Astrocyte (in vitro differentiated cells and primary cell): ENCODE results near the gene SCART1. TPM values are rescaled to one million over a fixed set of nuclear protein-coding genes. Genes with fewer than 3 reads are reported as not detected.

Experiments
- DNase-seq: peaks from one replicate; pipeline ENCODE4 v3.0.0-alpha.2; 2010; ENCODE audit warnings: low read depth
- FAIRE-seq: peaks from 2 replicates; lab custom pipeline; 2011; peaks lifted over from hg19 to GRCh38; lab: Jason Lieb, UNC
- H2AFZ ChIP-seq: 2 replicates; pipeline ENCODE4 v1.6.0; 2012; ENCODE audit warnings: low read depth, low read length, inconsistent platforms
- H3K27ac ChIP-seq: 2 replicates; pipeline ENCODE4 v1.5.1; 2011; ENCODE audit warnings: low read depth, low read length, inconsistent platforms
- H3K27me3 ChIP-seq: 2 replicates; pipeline ENCODE4 v1.6.0; 2011; ENCODE audit warnings: low read length, inconsistent platforms; ENCODE audit not compliant: insufficient read depth
- H3K36me3 ChIP-seq: 2 replicates; pipeline ENCODE4 v1.5.1; 2011; ENCODE audit warnings: low read length, inconsistent platforms; ENCODE audit not compliant: insufficient read depth
- H3K4me1 ChIP-seq: 2 replicates; pipeline ENCODE4 v1.5.1; 2011; ENCODE audit warnings: low read length, inconsistent platforms; ENCODE audit not compliant: insufficient read depth
- H3K4me2 ChIP-seq: 2 replicates; pipeline ENCODE4 v1.6.0; 2012; ENCODE audit warnings: low read length, inconsistent platforms
- H3K4me3 ChIP-seq: 2 replicates; pipeline ENCODE4 v1.5.1; 2011; ENCODE audit warnings: low read depth, mild to moderate bottlenecking, low read length, inconsistent platforms; ENCODE audit not compliant: insufficient read depth
- H3K79me2 ChIP-seq: 2 replicates; pipeline ENCODE4 v1.6.0; 2012; ENCODE audit warnings: mild to moderate bottlenecking, low read length, inconsistent platforms; ENCODE audit not compliant: insufficient read depth
- H3K9ac ChIP-seq: 2 replicates; pipeline ENCODE4 v1.6.0; 2012; ENCODE audit warnings: mild to moderate bottlenecking, low read length, inconsistent platforms
- H3K9me3 ChIP-seq: 2 replicates; pipeline ENCODE4 v1.5.1; 2012; ENCODE audit warnings: low read depth, mild to moderate bottlenecking, low read length, inconsistent platforms; ENCODE audit not compliant: insufficient read depth
- H4K20me1 ChIP-seq: 2 replicates; pipeline ENCODE4 v1.6.0; 2012; ENCODE audit warnings: low read length, inconsistent platforms; ENCODE audit not compliant: insufficient read depth
- H3K27ac Mint-ChIP-seq: one replicate; pipeline ENCODE4 v1.8.0; 2021; ENCODE audit warnings: mild to moderate bottlenecking, mixed read lengths; ENCODE audit not compliant: unreplicated experiment
- H3K27me3 Mint-ChIP-seq: one replicate; pipeline ENCODE4 v1.8.0; 2021; ENCODE audit warnings: low read depth, mixed read lengths; ENCODE audit not compliant: unreplicated experiment
- H3K36me3 Mint-ChIP-seq: one replicate; pipeline ENCODE4 v1.8.0; 2021; ENCODE audit warnings: low read depth, mixed read lengths; ENCODE audit not compliant: unreplicated experiment
- H3K4me1 Mint-ChIP-seq: one replicate; pipeline ENCODE4 v1.8.0; 2021; ENCODE audit warnings: low read depth, mixed read lengths; ENCODE audit not compliant: unreplicated experiment
- H3K4me3 Mint-ChIP-seq: one replicate; pipeline ENCODE4 v1.8.0; 2021; ENCODE audit warnings: mild to moderate bottlenecking, moderate library complexity, mixed read lengths; ENCODE audit not compliant: unreplicated experiment
- H3K9me3 Mint-ChIP-seq: one replicate; pipeline ENCODE4 v1.8.0; 2021; ENCODE audit warnings: mild to moderate bottlenecking, mixed read lengths; ENCODE audit not compliant: unreplicated experiment
- EZH2 ChIP-seq: IDR thresholded peaks from 2 replicates; pipeline ENCODE4 v1.6.1; 2012; ENCODE audit warnings: mild to moderate bottlenecking, low read length, inconsistent platforms; ENCODE audit not compliant: insufficient read depth
- total RNA-seq: library from RNA; stranded (reverse); gene quantifications from 2 replicates; pipeline ENCODE4 v1.2.1, GENCODE V29; 2021
- TF ChIP-seq, protein P1 (sequence below): IDR thresholded peaks from 2 replicates; pipeline ENCODE4 v1.5.1; 2011; ENCODE audit warnings: low read depth, mild to moderate bottlenecking, inconsistent platforms, low read length, moderate library complexity; ENCODE audit not compliant: insufficient read depth

The SCART1 gene
- total RNA-seq, 1 donor from 2014 or later: 0.50 TPM

DNA sequence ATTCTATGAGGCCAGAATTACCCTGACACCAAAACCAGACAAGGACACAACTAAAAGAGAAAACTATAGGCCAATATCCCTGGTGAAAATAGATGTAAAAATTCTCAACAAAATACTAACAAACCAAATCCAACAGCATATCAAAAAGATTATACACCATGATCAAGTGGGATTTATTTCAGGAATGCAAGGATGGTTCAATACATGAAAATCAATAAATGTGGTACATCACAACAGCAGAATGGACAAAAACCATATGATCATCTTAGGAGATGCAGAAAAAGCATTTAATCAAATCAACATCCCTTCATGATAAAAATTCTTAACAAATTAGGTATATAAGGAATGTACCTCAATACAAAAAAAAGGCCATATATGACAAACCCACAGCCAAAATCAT is 5.6 kb upstream of the SCART1 start:
- Mint-ChIP-seq H3K4me1 (no peaks in the 10 kb centered on the region), H3K9me3 (peaks cover 32% of the 10 kb centered on the region), H3K36me3 (peaks cover 5% of the 10 kb centered on the region), H3K27me3 (peaks cover 6% of the 10 kb centered on the region), H3K4me3 (no peak overlapping the region), H3K27ac (no peak overlapping the region)
- H3K9me3 ChIP-seq: peaks cover 5% of the 10 kb centered on the region
- no peak for TF ChIP-seq EZH2
- no peak for DNase-seq
- H3K4me2 ChIP-seq: no peak overlapping the region
- H3K9ac ChIP-seq: no peak overlapping the region
- H3K4me3 ChIP-seq: no peak overlapping the region
- H4K20me1 ChIP-seq: no peaks in the 10 kb centered on the region
- no peaks in the 10 kb centered on the region for H3K27me3 ChIP-seq
- H3K4me1 ChIP-seq: no peaks in the 10 kb centered on the region
- no peak for FAIRE-seq
- H2AFZ ChIP-seq: no peak overlapping the region
- no peaks in the 10 kb centered on the region for H3K79me2 ChIP-seq
- H3K36me3 ChIP-seq: no peaks in the 10 kb centered on the region
- H3K27ac ChIP-seq: no peak overlapping the region

DNA sequence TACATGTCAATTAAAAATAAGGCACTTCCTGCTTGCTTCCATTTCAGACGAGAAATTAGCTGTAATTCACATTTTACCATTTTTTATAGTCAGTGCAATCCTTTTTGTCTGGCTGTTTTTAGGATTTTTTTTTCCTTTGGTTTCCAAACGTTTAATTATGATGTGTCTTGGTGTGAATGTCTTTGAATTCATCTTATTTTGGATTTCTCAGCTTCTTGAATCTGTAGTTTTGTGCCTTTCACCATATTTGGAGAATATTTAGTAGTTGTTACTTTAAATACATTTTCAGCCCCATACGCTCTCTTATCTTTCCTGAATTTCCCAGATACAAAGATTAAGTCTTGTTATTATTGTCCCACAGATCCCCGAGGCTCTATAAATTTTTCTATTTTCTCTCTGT is 2.4 kb upstream of the SCART1 start:
- DNase-seq (no peak), FAIRE-seq (no peak)
- H3K9ac ChIP-seq: no peak overlapping the region
- no peak overlapping the region for H2AFZ ChIP-seq
- peaks cover 5% of the 10 kb centered on the region for H3K36me3 Mint-ChIP-seq
- no peak overlapping the region for H3K4me2 ChIP-seq
- peaks cover 6% of the 10 kb centered on the region for H3K27me3 Mint-ChIP-seq
- peaks cover 25% of the 10 kb centered on the region for H3K9me3 Mint-ChIP-seq
- no peaks in the 10 kb centered on the region for H3K36me3 ChIP-seq
- no peaks in the 10 kb centered on the region for H3K4me1 ChIP-seq
- no peak overlapping the region for H3K27ac Mint-ChIP-seq
- no peak overlapping the region for H3K4me3 ChIP-seq
- H3K27me3 ChIP-seq: no peaks in the 10 kb centered on the region
- H3K79me2 ChIP-seq: no peaks in the 10 kb centered on the region
- H4K20me1 ChIP-seq: no peaks in the 10 kb centered on the region
- TF ChIP-seq, protein P1, sequence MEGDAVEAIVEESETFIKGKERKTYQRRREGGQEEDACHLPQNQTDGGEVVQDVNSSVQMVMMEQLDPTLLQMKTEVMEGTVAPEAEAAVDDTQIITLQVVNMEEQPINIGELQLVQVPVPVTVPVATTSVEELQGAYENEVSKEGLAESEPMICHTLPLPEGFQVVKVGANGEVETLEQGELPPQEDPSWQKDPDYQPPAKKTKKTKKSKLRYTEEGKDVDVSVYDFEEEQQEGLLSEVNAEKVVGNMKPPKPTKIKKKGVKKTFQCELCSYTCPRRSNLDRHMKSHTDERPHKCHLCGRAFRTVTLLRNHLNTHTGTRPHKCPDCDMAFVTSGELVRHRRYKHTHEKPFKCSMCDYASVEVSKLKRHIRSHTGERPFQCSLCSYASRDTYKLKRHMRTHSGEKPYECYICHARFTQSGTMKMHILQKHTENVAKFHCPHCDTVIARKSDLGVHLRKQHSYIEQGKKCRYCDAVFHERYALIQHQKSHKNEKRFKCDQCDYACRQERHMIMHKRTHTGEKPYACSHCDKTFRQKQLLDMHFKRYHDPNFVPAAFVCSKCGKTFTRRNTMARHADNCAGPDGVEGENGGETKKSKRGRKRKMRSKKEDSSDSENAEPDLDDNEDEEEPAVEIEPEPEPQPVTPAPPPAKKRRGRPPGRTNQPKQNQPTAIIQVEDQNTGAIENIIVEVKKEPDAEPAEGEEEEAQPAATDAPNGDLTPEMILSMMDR: no peak
- no peak for TF ChIP-seq EZH2
- H3K27ac ChIP-seq: no peak overlapping the region
- no peak overlapping the region for H3K4me3 Mint-ChIP-seq
- H3K4me1 Mint-ChIP-seq: no peaks in the 10 kb centered on the region
- peaks cover 5% of the 10 kb centered on the region for H3K9me3 ChIP-seq

DNA sequence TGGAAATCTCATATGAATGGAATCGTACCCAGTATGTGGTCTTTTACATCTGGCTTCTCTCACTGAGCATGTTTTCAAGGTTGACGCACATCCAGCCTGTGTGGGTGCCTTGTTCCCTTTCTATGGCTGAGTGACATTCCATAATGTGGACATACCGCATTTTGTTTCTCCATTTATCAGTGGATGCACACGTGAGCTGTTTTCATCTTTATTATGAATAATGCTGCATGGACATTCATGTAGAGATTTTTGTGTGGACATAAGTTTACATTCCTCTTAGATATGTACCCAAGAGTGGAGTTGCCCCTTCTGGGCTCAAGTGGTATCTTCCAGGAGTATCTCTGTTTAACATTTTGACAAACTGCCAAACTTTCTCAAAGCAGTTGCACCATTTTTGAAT is 1.3 kb upstream of the SCART1 start:
- no peak overlapping the region for H3K27ac Mint-ChIP-seq
- no peaks in the 10 kb centered on the region for H3K27me3 ChIP-seq
- H3K27me3 Mint-ChIP-seq: peaks cover 9% of the 10 kb centered on the region
- FAIRE-seq: no peak
- no peaks in the 10 kb centered on the region for H3K36me3 Mint-ChIP-seq
- no peak for DNase-seq
- no peak overlapping the region for H2AFZ ChIP-seq
- no peak overlapping the region for H3K9ac ChIP-seq
- no peak overlapping the region for H3K4me3 Mint-ChIP-seq
- peaks cover 19% of the 10 kb centered on the region for H3K9me3 Mint-ChIP-seq
- no peak overlapping the region for H3K4me2 ChIP-seq
- peaks cover 3% of the 10 kb centered on the region for H3K9me3 ChIP-seq
- H3K27ac ChIP-seq: no peak overlapping the region
- TF ChIP-seq, protein P1: no peak
- TF ChIP-seq EZH2: no peak
- H4K20me1 ChIP-seq: no peaks in the 10 kb centered on the region
- H3K4me1 ChIP-seq: no peaks in the 10 kb centered on the region
- H3K79me2 ChIP-seq: no peaks in the 10 kb centered on the region
- H3K4me1 Mint-ChIP-seq: no peaks in the 10 kb centered on the region
- H3K4me3 ChIP-seq: no peak overlapping the region
- H3K36me3 ChIP-seq: no peaks in the 10 kb centered on the region
